ENCODE results near the gene FAF1.

- TF ChIP-seq CTCF (IDR thresholded peaks at IDR 0.05; ENCODE audit: insufficient read depth, low read length, poor library complexity, severe bottlenecking) (no peak), EZH2phosphoT487 (conservative IDR thresholded peaks at IDR 0.05; ENCODE audit: low read length) (no peak)
Observed at GRCh38 chr1:50860256-50860655, 99.8 kb downstream of the FAF1 start.
